B cell (primary cell): ENCODE measurements around the gene NCOA1. TPM values are rescaled to one million over a fixed set of nuclear protein-coding genes. Genes with fewer than 3 reads are reported as not detected.
"Not testable (repeated sequence)": the region's sequence is repeated elsewhere in the genome, so short reads cannot be mapped to it uniquely, and the experiment has no call there.

Experiments used
- ATAC-seq: fragments of 200-7000 bp; cut with Tn5 transposase; one replicate; pipeline ENCODE4 v1.10.0; 2021; ENCODE audit warnings: low read depth, mild to moderate bottlenecking, moderate number of reproducible peaks, moderate library complexity
- CTCF ChIA-PET: fragments of 350-600 bp; sonication (Branson Sonifier 250); formaldehyde crosslinking; loops from one replicate; lab custom pipeline; 2021; ENCODE audit warnings: antibody characterized with exemption, inconsistent platforms; lab: Charles Lee
- POLR2A ChIA-PET: fragments of 350-600 bp; sonication (Branson Sonifier 250); formaldehyde crosslinking; loops from one replicate; lab custom pipeline; 2021; ENCODE audit warnings: antibody characterized with exemption; lab: Charles Lee
- DNase-seq: peaks from one replicate; pipeline ENCODE4 v3.0.0; 2013
- H2AFZ ChIP-seq: 2 replicates; pipeline ENCODE4 v1.6.1; 2012; ENCODE audit warnings: mild to moderate bottlenecking, low read depth, low read length; ENCODE audit not compliant: insufficient read depth, poor library complexity, severe bottlenecking
- H3K27ac ChIP-seq, 2 donors: 1 replicate in 1 of 2; 2 replicates in 1 of 2; pipeline ENCODE4 v1.5.1; 2012 to 2013; ENCODE audit warnings: low read length in 2 of 2, mild to moderate bottlenecking in 2 of 2, moderate library complexity in 1 of 2
- H3K27me3 ChIP-seq, 4 experiments: fragments of 200-600 bp in 1 of 4; sonication (generic) in 1 of 4; replicated peaks in 1 of 4; 1 replicate in 2 of 4; 2 replicates in 2 of 4; pipeline versions ENCODE4 v1.6.1 to v1.7.0; 2013 to 2016; ENCODE audit warnings: low read length in 3 of 4, mild to moderate bottlenecking in 2 of 4, mixed read lengths in 1 of 4, moderate library complexity in 1 of 4; ENCODE audit not compliant: insufficient read depth in 4 of 4, control insufficient read depth in 3 of 4; ENCODE audit errors: control extremely low read depth in 1 of 4
- H3K36me3 ChIP-seq, 2 experiments: replicated peaks in 1 of 2; 1 replicate in 1 of 2; 2 replicates in 1 of 2; pipeline versions ENCODE4 v1.6.1 to v1.7.1; 2013; ENCODE audit warnings: low read length in 1 of 2; ENCODE audit not compliant: insufficient read depth in 2 of 2, control insufficient read depth in 1 of 2; ENCODE audit errors: control extremely low read depth in 1 of 2, extremely low read depth in 1 of 2
- H3K4me1 ChIP-seq, 2 donors: fragments of 200-600 bp in 1 of 2; sonication (generic) in 1 of 2; 1 replicate in 1 of 2; 2 replicates in 1 of 2; pipeline versions ENCODE4 v1.5.1 to v1.6.1; 2013 to 2017; ENCODE audit warnings: low read length in 2 of 2; ENCODE audit not compliant: control insufficient read depth in 2 of 2, insufficient read depth in 2 of 2
- H3K4me2 ChIP-seq: replicated peaks from 2 replicates; pipeline ENCODE3; 2012; ENCODE audit warnings: mild to moderate bottlenecking, low read depth, low read length; ENCODE audit not compliant: poor library complexity, severe bottlenecking
- H3K4me3 ChIP-seq, 5 experiments: fragments of 200-600 bp in 1 of 5; sonication (generic) in 1 of 5; 1 replicate in 3 of 5; 2 replicates in 2 of 5; pipeline versions ENCODE4 v1.5.1 to v1.7.0; 2011 to 2016; ENCODE audit warnings: low read length in 4 of 5, mild to moderate bottlenecking in 4 of 5, low read depth in 2 of 5, control low read depth in 1 of 5, moderate library complexity in 1 of 5; ENCODE audit not compliant: insufficient read depth in 1 of 5; ENCODE audit errors: control extremely low read depth in 1 of 5, extremely low read depth in 1 of 5
- H3K79me2 ChIP-seq: fragments of 200-600 bp; sonication (generic); one replicate; pipeline ENCODE4 v1.6.0; 2016; ENCODE audit warnings: low read length; ENCODE audit not compliant: control insufficient read depth, insufficient read depth
- H3K9ac ChIP-seq: fragments of 200-600 bp; sonication (generic); 2 replicates; pipeline ENCODE4 v1.6.1; 2017; ENCODE audit warnings: mild to moderate bottlenecking, low read length, moderate library complexity
- H3K9me3 ChIP-seq, 3 donors: one replicate each; pipeline versions ENCODE4 v1.6.1 to v1.7.1; 2013; ENCODE audit warnings: low read length in 2 of 3; ENCODE audit not compliant: control insufficient read depth in 2 of 3, insufficient read depth in 1 of 3; ENCODE audit errors: control extremely low read depth in 1 of 3
- H4K20me1 ChIP-seq: 2 replicates; pipeline ENCODE4 v1.6.0; 2012; ENCODE audit warnings: mild to moderate bottlenecking, low read length; ENCODE audit not compliant: insufficient read depth, control insufficient read depth, poor library complexity, severe bottlenecking
- H3K27ac Mint-ChIP-seq: one replicate; pipeline ENCODE4 v1.8.0; 2021; ENCODE audit warnings: mixed read lengths
- H3K27me3 Mint-ChIP-seq: one replicate; pipeline ENCODE4 v1.8.0; 2021; ENCODE audit warnings: mixed read lengths
- H3K4me1 Mint-ChIP-seq: one replicate; pipeline ENCODE4 v1.8.0; 2021; ENCODE audit warnings: mixed read lengths
- H3K4me3 Mint-ChIP-seq: one replicate; pipeline ENCODE4 v1.8.0; 2021; ENCODE audit warnings: mixed read lengths
- H3K9me3 Mint-ChIP-seq: one replicate; pipeline ENCODE4 v1.8.0; 2022; ENCODE audit warnings: mixed read lengths; ENCODE audit not compliant: insufficient read depth
- CTCF ChIP-seq: fragments of 200-600 bp; IDR thresholded peaks from one replicate; pipeline ENCODE4 v1.8.0; 2022; ENCODE audit warnings: antibody characterized with exemption, mild to moderate bottlenecking
- EZH2 ChIP-seq: IDR thresholded peaks from 2 replicates; pipeline ENCODE4 v1.6.1; 2012; ENCODE audit warnings: borderline replicate concordance, low read depth, mild to moderate bottlenecking, moderate library complexity, low read length; ENCODE audit not compliant: insufficient read depth, poor library complexity, severe bottlenecking
- WGBS: methylation state at CpG from one replicate; pipeline ENCODE4 v1.1.5; 2013; ENCODE audit warnings: missing lambda C conversion rate; ENCODE audit not compliant: insufficient coverage; 5-methylcytosine and 5-hydroxymethylcytosine counted together
- intact Hi-C: fragments of 100-400 bp; cut with micrococcal nuclease; formaldehyde crosslinking; loops from one replicate; pipeline ENCODE4 v1.10.0; 2022
- polyA plus RNA-seq: library from polyadenylated mRNA; depleted of rRNA; stranded (reverse); fragments of >200 nt; gene quantifications from 2 replicates; pipeline ENCODE4 v1.2.3, GENCODE V29; 2012
- total RNA-seq, 2 donors: library from RNA; stranded (reverse); fragments of 120-200 nt in 1 of 2; gene quantifications; 1 replicate in 1 of 2; 2 replicates in 1 of 2; pipeline versions ENCODE4 v1.2.3 to v1.2.4, GENCODE V29; 2013 to 2022

Gene NCOA1
- total and polyA plus RNA-seq, 2 donors (not counting 1 experiment from before 2014, with no cell fraction given): 11.6 to 49.1 TPM

GRCh38 chr2:24533574-24533973, 42.5 kb downstream of the NCOA1 start:
- POLR2A ChIA-PET, intact Hi-C loops: not testable (repeated sequence)

GRCh38 chr2:24538720-24539119, 47.7 kb downstream of the NCOA1 start:
- H3K4me1 Mint-ChIP-seq: peaks cover 19% of the 10 kb centered on the region

More at GRCh38 chr2:24533574-24533973, 42.5 kb downstream of the NCOA1 start:
- ATAC-seq, H3K4me3 Mint-ChIP-seq, H2AFZ ChIP-seq, H3K4me3 ChIP-seq, H3K27me3 Mint-ChIP-seq, H3K27me3 ChIP-seq, H3K4me2 ChIP-seq, H3K9ac ChIP-seq, H3K27ac Mint-ChIP-seq, H3K36me3 ChIP-seq, H3K4me1 ChIP-seq, DNase-seq, CTCF ChIA-PET, H3K27ac ChIP-seq: not testable (repeated sequence)
- Histone ChIP-seq H3K79me2 (peaks cover 43% of the 10 kb centered on the region), H3K9me3 (peaks cover 7 to 14% (median 13%) of the 10 kb centered on the region in 3 donors), H4K20me1 (peaks cover 17% of the 10 kb centered on the region)
- peaks cover 14% of the 10 kb centered on the region for H3K4me1 Mint-ChIP-seq
- H3K9me3 Mint-ChIP-seq: peaks cover 18% of the 10 kb centered on the region
- WGBS: 100% methylated on average over 2 of the region's 3 CpGs

More at GRCh38 chr2:24538720-24539119, 47.7 kb downstream of the NCOA1 start:
- peak overlapping the region; percentile 20 for H3K4me2 ChIP-seq
- H3K79me2 ChIP-seq: peaks cover 47% of the 10 kb centered on the region
- Mint-ChIP-seq H3K4me3 (no peak overlapping the region), H3K27me3 (no peaks in the 10 kb centered on the region), H3K9me3 (peaks cover 17% of the 10 kb centered on the region), H3K27ac (no peak overlapping the region)
- DNase-seq (peak; percentile 44), ATAC-seq (peak; percentile 65)
- no peaks in the 10 kb centered on the region for H3K27me3 ChIP-seq
- H3K4me3 ChIP-seq: no peak overlapping the region
- peaks cover 4 to 11% (median 5%) of the 10 kb centered on the region in 3 donors for H3K9me3 ChIP-seq
- intact Hi-C loops: no loop called here
- H3K9ac ChIP-seq: no peak overlapping the region
- no peak overlapping the region for H2AFZ ChIP-seq
- ChIA-PET POLR2A (no interaction called here), CTCF (interaction anchor here (0.7 kb wide), 1 partner anchor 151 kb away, joined by 3 read pairs; no protein-coding TSS in a partner anchor)
- H3K4me1 ChIP-seq: peaks cover 12 to 14% of the 10 kb centered on the region in 2 donors
- no peaks in the 10 kb centered on the region for H3K36me3 ChIP-seq
- no peak for TF ChIP-seq EZH2
- TF ChIP-seq CTCF: no peak
- no peak overlapping the region for H3K27ac ChIP-seq
- peaks cover 6% of the 10 kb centered on the region for H4K20me1 ChIP-seq
- 50% methylated on average over 2 of the region's 4 CpGs for WGBS
